LNCAP (cell line): Measurements from ENCODE around the gene NPAS3.

Experiments
- TF ChIP-seq, protein P1 (sequence below): fragments of 450-650 bp; IDR thresholded peaks from 2 replicates; pipeline ENCODE4 v1.5.1; 2017; ENCODE audit warnings: mild to moderate bottlenecking

NPAS3 gene

GRCh38 chr14:33548606-33549005, 609.9 kb downstream of the NPAS3 start:
- TF ChIP-seq, protein P1, sequence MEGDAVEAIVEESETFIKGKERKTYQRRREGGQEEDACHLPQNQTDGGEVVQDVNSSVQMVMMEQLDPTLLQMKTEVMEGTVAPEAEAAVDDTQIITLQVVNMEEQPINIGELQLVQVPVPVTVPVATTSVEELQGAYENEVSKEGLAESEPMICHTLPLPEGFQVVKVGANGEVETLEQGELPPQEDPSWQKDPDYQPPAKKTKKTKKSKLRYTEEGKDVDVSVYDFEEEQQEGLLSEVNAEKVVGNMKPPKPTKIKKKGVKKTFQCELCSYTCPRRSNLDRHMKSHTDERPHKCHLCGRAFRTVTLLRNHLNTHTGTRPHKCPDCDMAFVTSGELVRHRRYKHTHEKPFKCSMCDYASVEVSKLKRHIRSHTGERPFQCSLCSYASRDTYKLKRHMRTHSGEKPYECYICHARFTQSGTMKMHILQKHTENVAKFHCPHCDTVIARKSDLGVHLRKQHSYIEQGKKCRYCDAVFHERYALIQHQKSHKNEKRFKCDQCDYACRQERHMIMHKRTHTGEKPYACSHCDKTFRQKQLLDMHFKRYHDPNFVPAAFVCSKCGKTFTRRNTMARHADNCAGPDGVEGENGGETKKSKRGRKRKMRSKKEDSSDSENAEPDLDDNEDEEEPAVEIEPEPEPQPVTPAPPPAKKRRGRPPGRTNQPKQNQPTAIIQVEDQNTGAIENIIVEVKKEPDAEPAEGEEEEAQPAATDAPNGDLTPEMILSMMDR, result no peak

DNA sequence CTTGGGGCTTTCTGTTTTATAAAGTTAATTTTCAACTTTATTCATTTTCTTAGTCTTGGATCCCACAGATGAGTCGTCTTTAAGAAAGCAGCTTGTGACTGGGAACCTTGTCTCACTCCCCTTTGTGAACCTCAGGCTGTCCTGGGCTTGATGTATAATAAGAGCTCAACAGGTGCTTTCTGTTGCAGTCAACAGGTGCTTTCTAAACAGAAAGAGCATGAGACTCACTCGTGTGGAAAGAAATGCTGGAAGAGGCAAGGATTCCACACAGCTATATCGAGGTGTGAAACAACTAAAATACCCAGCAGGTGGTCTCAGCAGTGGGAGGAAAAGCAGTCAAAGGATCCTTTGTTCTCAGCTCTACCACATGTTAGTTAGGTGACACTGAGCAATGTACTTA, 613.3 kb downstream of the NPAS3 start:
- TF ChIP-seq, protein P1, result no peak

DNA sequence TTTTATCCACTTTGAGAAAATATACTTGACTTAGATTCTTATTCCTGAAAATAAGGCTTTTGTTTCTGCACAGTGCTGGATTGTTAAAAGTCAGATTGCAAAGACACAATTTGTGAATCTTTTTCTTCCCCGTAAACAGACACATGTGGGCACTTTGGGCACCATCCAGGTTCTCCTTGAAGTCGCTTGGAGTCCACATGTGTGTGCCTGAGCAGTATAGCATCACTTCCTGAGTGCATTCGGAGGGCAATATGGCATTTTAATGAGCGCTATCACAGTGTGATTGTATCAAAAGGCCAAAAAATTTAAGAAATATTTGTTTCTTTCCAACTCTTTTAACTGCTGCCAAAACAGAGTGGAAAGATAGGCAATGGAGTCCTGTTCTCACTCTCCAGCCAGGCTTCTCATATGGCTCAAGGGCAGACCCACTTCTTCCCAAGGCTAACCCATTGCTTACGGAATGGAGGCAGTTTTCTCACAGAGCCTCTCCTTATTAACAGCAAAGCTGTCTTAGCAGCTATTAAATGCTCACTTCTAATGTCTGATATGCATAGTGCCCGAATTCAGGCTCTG, 615.1 kb downstream of the NPAS3 start:
- TF ChIP-seq, protein P1, result no peak

- TF ChIP-seq, protein P1, result no peak
These were observed 616.3 kb downstream of the NPAS3 start for GRCh38 chr14:33554988-33555387.

- TF ChIP-seq, protein P1, result no peak
These were observed 617.2 kb downstream of the NPAS3 start for GRCh38 chr14:33555710-33556350.

- TF ChIP-seq, protein P1, result no peak
These were observed 617.9 kb downstream of the NPAS3 start for GRCh38 chr14:33556382-33557121.

- TF ChIP-seq, protein P1, result no peak
These were observed 622.2 kb downstream of the NPAS3 start for GRCh38 chr14:33560718-33561431.
